ENCODE data around the gene CAPN5. TPM values are rescaled to one million over a fixed set of nuclear protein-coding genes. Genes with fewer than 3 reads are reported as not detected.
A peak's percentile ranks its signal among the peaks of the same experiment; 100 is the strongest.

Gene CAPN5
- total and polyA plus RNA-seq, 2 of the 13 experiments (the other 11 are each of a cell fraction or from before 2014, with no cell fraction given) = 0.27 to 1.2 TPM

DNA sequence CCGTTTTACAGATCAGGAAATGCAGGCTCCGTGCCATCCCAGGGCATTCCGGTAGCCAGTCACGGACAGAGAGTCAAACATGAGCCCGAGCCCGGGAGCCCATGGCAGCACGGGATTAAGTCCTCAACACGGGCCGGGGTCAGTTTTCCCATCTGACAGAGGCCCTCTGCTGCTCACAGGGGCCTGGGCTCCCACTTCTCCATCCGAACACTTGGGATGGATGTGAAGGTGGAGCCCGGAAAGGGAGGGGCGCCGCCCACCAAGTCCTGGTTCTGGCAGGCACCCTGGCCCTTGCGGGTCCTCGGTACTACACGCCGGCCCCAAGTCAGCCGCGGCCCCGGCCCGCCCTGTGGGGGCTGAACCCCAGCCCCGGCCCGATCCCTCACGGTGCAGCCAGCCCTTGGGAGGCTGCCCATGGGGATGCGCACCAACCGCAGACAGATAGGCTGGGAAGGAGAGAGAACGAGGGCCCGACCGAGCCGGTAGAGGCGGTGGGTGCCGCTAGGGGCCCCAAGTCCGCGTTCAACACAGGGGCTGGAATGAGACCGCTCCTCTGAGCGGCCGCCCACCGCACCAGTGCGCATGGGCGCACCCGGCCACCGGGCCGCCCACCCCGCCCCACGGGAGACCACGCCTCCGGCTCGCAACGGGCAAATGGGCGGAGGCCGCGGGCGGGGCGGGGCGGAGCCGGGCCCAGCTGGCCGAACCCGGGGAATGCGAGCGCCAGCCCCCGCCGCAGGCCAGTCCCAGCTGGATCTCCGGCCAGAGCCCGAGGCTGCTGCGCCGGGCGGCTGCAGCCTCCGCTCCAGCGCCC, at the start of gene CAPN5 (continued):
- TF ChIP-seq, protein P1, sequence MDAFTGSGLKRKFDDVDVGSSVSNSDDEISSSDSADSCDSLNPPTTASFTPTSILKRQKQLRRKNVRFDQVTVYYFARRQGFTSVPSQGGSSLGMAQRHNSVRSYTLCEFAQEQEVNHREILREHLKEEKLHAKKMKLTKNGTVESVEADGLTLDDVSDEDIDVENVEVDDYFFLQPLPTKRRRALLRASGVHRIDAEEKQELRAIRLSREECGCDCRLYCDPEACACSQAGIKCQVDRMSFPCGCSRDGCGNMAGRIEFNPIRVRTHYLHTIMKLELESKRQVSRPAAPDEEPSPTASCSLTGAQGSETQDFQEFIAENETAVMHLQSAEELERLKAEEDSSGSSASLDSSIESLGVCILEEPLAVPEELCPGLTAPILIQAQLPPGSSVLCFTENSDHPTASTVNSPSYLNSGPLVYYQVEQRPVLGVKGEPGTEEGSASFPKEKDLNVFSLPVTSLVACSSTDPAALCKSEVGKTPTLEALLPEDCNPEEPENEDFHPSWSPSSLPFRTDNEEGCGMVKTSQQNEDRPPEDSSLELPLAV (CRISPR knock-in tag; conservative IDR thresholded peaks at IDR 0.05; ENCODE audit: low read depth) = no peak
- TF ChIP-seq NFE2 (CRISPR knock-in tag; IDR thresholded peaks at IDR 0.05) (no peak), MAFG (CRISPR knock-in tag; IDR thresholded peaks at IDR 0.05) (no peak), PHF8 (CRISPR knock-in tag; IDR thresholded peaks at IDR 0.05) (peak; percentile 71), THYN1 (CRISPR knock-in tag; IDR thresholded peaks at IDR 0.05; ENCODE audit: borderline replicate concordance, low read depth) (peak; percentile 75; the same call in 1 of the 2 replicates), ZNF337 (CRISPR knock-in tag; IDR thresholded peaks at IDR 0.05; ENCODE audit: borderline replicate concordance, low read depth) (peak; percentile 35; the same call in 1 of the 2 replicates), SP4 (CRISPR knock-in tag; IDR thresholded peaks at IDR 0.05) (peak; percentile 93), FOXO1 (CRISPR knock-in tag; IDR thresholded peaks at IDR 0.05) (peak; percentile 35; the same call in 1 of the 2 replicates), MIXL1 (CRISPR knock-in tag; IDR thresholded peaks at IDR 0.05) (no peak), KDM5B (CRISPR knock-in tag; IDR thresholded peaks at IDR 0.05; ENCODE audit: borderline replicate concordance) (peak; percentile 70), RBFOX2 (IDR thresholded peaks at IDR 0.05; ENCODE audit: low read depth, low read length) (peak; percentile 64; the same call in 1 of the 2 replicates), ZNF878 (CRISPR knock-in tag; IDR thresholded peaks at IDR 0.05) (no peak)
- TF ChIP-seq, protein P2, sequence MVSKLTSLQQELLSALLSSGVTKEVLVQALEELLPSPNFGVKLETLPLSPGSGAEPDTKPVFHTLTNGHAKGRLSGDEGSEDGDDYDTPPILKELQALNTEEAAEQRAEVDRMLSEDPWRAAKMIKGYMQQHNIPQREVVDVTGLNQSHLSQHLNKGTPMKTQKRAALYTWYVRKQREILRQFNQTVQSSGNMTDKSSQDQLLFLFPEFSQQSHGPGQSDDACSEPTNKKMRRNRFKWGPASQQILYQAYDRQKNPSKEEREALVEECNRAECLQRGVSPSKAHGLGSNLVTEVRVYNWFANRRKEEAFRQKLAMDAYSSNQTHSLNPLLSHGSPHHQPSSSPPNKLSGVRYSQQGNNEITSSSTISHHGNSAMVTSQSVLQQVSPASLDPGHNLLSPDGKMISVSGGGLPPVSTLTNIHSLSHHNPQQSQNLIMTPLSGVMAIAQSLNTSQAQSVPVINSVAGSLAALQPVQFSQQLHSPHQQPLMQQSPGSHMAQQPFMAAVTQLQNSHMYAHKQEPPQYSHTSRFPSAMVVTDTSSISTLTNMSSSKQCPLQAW (CRISPR knock-in tag; IDR thresholded peaks at IDR 0.05) = 0 out of 2 replicates have a peak, but pooled peaks have one; percentile 47
- TF ChIP-seq, protein P3, sequence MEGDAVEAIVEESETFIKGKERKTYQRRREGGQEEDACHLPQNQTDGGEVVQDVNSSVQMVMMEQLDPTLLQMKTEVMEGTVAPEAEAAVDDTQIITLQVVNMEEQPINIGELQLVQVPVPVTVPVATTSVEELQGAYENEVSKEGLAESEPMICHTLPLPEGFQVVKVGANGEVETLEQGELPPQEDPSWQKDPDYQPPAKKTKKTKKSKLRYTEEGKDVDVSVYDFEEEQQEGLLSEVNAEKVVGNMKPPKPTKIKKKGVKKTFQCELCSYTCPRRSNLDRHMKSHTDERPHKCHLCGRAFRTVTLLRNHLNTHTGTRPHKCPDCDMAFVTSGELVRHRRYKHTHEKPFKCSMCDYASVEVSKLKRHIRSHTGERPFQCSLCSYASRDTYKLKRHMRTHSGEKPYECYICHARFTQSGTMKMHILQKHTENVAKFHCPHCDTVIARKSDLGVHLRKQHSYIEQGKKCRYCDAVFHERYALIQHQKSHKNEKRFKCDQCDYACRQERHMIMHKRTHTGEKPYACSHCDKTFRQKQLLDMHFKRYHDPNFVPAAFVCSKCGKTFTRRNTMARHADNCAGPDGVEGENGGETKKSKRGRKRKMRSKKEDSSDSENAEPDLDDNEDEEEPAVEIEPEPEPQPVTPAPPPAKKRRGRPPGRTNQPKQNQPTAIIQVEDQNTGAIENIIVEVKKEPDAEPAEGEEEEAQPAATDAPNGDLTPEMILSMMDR (CRISPR knock-in tag; IDR thresholded peaks at IDR 0.05) = peak; percentile 66
- TF ChIP-seq, protein P4, sequence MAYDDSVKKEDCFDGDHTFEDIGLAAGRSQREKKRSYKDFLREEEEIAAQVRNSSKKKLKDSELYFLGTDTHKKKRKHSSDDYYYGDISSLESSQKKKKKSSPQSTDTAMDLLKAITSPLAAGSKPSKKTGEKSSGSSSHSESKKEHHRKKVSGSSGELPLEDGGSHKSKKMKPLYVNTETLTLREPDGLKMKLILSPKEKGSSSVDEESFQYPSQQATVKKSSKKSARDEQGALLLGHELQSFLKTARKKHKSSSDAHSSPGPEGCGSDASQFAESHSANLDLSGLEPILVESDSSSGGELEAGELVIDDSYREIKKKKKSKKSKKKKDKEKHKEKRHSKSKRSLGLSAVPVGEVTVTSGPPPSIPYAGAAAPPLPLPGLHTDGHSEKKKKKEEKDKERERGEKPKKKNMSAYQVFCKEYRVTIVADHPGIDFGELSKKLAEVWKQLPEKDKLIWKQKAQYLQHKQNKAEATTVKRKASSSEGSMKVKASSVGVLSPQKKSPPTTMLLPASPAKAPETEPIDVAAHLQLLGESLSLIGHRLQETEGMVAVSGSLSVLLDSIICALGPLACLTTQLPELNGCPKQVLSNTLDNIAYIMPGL (CRISPR knock-in tag; IDR thresholded peaks at IDR 0.05; ENCODE audit: borderline replicate concordance in 1 of 2, low read depth in 1 of 2) = peak; percentile 62 to 64; a peak in 3 of 4 replicates
- TF ChIP-seq, protein P5, sequence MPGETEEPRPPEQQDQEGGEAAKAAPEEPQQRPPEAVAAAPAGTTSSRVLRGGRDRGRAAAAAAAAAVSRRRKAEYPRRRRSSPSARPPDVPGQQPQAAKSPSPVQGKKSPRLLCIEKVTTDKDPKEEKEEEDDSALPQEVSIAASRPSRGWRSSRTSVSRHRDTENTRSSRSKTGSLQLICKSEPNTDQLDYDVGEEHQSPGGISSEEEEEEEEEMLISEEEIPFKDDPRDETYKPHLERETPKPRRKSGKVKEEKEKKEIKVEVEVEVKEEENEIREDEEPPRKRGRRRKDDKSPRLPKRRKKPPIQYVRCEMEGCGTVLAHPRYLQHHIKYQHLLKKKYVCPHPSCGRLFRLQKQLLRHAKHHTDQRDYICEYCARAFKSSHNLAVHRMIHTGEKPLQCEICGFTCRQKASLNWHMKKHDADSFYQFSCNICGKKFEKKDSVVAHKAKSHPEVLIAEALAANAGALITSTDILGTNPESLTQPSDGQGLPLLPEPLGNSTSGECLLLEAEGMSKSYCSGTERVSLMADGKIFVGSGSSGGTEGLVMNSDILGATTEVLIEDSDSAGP (CRISPR knock-in tag; IDR thresholded peaks at IDR 0.05; ENCODE audit: borderline replicate concordance) = peak; percentile 79; the same call in 1 of the 2 replicates
- TF ChIP-seq, protein P6, sequence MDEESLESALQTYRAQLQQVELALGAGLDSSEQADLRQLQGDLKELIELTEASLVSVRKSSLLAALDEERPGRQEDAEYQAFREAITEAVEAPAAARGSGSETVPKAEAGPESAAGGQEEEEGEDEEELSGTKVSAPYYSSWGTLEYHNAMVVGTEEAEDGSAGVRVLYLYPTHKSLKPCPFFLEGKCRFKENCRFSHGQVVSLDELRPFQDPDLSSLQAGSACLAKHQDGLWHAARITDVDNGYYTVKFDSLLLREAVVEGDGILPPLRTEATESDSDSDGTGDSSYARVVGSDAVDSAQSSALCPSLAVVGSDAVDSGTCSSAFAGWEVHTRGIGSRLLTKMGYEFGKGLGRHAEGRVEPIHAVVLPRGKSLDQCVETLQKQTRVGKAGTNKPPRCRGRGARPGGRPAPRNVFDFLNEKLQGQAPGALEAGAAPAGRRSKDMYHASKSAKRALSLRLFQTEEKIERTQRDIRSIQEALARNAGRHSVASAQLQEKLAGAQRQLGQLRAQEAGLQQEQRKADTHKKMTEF (CRISPR knock-in tag; IDR thresholded peaks at IDR 0.05) = peak; percentile 57; the same call in 1 of the 2 replicates

All from HepG2 (cell line).